Stimulated activated CD8-positive, alpha-beta memory T cell treated with anti-CD3 and anti-CD28 coated beads, Interleukin-15, amount 100 ng/mL, for 24 hours (primary cell): ENCODE results near the gene CDK5RAP2.
"Not testable (repeated sequence)": the region's sequence is repeated elsewhere in the genome, so short reads cannot be mapped to it uniquely, and the experiment has no call there.

Experiments used
- DNase-seq: peaks from one replicate; pipeline ENCODE4 v3.0.0-alpha.2; 2020; ENCODE audit warnings: low read depth

The CDK5RAP2 gene

DNA sequence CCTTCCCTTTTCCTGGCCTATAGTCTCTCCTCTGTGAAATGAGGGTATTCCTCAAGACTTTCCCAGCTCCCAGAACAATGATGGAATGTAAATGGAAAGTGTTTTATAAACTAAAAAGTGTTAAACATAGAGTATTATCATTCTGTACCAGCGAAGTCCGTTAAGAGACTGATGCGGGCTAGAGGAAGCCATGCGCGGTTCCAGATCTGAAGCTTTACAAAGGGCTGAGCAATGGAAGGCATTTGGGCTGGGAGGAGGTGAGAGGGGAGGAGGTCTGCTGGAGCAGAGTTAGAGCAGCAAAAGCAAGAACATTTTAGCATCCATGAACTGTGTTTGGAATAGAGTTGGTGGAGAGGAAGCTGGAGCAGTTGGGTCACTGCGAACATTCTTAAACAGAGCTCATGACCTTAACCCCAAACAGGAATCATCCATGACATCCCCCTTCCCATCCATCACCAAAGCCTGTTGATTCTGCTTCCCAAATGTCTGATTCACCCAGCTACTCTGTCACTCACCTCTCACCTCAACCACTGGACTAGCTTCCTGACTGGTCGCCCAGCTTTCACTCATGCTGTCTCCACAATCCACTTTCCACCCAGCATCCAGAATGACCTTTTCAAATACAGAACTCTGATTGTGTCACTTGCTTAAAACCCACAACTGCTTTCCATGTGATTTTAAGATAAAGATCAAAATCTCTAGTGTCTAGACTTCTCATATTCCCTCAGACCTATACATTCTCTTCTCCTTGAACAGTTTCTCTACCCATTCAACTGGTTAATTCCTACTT is 37.1 kb downstream of the CDK5RAP2 start:
- no peak for DNase-seq

DNA sequence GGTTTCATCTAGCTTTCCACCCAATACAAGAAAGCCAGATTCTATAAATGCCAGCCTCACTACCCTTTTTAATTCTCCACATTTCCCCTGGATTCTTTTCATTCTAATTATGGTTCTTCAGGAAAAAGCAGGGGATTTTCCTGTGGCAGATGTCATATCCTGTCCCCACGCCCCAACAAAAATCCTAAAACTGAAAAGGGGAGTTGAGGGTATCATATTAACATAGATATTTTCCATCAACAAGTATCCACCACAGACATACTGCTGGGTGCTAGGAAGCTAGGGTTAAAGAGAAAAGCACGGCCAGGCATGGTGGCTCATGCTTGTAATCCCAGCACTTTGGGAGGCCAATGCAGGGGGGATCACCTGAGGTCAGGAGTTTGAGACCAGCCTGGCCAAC is 38.0 kb downstream of the CDK5RAP2 start:
- DNase-seq, result no peak

DNA sequence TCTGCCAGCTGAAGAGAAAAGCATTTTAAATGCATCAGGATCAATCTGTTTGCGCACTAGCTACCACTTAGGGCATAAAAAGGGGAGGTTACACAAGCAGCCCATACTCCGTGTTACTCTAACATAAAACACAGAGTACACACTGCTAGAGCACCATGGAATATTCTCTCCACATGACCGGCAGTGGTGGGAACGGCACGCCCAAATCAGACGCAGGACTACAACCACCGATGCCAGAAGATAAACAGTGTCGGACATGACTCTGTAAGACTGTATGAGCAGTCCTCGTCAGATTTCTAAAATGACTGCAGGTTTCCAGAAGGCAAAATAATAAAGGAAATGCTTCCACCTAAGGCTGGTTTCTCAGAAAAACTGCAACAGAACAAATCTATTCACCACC is 40.0 kb downstream of the CDK5RAP2 start:
- no peak for DNase-seq

DNA sequence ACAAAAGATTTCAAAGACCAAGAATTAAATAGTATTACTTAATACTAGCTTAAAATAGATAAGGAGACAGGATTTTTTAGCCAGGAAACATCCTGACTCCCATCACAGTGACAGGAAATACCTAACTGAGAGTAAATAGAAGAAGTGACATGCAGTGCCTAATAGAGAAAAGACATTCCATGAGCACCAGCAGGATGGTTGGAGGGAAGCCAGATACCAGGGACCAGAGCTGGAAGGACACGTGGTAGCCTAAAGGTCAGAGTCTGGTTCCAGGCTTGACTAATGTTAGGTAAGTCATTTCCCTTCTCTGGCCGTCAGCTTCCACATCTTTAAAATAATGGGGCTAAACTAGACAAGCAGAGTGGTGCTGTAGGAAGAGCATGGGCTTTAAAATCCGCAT is 41.6 kb downstream of the CDK5RAP2 start:
- no peak for DNase-seq

DNA sequence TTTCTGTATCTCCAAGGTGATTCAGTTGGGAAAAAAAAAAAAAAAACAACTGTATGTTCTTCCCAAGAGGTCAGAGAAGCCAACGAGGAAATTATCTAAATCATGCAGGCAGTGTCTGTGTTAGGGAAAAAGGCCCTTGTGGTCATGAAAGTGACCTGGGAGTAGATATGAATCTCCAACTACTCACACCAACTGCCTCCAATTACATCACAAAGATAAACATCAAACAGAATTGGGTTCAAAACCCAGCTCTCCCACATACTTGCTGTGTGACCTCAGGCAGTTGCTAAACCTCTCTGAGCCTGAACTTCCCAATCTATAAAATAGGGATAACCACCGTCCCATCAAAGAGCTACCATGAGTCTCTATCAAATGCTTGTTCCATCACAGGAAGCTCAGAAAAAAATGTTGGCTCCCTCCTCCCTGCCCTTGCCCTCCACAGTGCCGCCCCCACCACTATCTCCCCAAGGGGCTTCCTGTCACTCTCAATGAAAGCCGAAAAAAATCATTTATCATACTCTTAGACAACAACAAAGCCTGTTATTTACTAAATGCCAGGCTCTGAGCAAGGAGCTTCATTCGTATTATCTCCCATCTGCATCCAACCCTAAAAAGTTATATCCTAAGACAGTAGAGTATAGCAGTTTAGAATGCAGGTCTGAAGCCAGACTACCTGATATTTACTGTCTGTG is 42.9 kb downstream of the CDK5RAP2 start:
- no peak for DNase-seq

DNA sequence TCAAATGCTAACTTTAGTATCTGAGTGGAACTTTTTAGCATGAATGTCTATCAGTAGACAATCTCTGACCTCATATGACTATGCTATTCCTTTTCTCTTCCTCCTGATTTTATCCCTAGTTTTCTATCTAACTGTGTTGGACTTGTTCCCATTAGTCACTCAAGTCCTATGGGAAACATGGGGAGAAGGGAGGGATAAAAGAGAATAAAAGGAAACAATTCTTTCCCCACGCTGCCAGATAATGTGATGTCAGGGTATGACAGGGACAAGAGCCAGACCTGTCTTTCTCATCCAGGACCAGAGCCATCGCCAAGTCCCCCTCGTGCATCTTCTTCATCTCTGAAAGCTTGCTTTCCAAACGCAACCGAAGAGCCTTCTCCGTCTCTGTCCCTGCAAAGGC is 43.9 kb downstream of the CDK5RAP2 start:
- no peak for DNase-seq

DNA sequence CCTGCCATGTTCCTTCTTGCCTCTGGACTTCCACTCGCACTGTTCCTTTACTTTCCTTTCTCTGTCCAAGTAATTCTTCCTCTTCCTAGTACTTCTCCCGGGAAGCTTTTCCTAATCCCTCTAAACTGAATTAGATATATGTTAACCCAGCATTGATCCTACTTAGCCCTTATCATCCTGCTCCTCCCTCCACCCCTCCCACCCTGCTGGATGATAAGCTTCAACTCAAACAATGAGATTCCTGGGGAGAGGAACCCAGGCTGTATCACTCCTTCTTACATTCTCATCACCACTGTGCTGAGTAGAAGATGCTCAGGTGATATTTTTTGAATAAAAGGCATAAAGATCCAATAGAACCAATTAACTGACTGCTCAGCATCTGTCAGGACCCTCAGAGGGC is 45.7 kb downstream of the CDK5RAP2 start:
- no peak for DNase-seq

DNA sequence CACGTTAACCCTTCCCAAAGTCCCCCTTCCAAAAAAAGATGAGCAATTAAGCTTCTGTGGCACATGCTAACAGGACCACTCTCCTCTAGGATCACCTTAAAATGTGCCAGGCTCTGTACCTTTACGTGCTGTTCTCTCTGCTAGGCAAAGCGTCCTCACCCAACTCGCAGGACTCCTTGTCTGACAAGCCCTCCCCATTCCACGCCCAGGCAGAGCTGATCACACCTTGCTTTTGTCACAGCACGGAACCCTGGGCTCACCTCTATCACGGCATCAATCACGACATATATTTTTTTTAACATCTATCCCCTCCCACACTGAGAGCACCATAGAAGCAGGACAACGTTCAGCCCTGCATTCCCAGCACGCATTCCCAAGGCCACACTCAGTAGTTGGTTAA is 47.1 kb downstream of the CDK5RAP2 start:
- no peak for DNase-seq

DNA sequence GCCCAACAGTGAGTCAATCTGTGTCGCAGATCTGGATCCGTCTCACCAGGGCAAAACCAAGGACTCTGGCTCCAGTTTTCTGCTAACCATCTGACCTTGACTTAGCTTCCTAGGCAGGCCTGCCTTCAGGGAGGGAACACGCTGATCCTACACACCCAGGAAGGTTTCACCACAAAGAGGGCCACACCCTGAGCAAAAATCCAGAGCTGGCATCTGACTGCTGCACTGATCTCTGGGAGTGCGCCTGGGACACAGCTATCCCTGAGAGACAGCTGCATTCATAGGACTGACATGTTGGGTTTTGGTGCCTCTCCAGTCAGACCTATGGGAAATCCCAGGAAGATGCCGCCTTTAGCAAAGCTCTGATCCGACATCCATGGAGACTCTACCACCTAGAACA is 47.5 kb downstream of the CDK5RAP2 start:
- no peak for DNase-seq

DNA sequence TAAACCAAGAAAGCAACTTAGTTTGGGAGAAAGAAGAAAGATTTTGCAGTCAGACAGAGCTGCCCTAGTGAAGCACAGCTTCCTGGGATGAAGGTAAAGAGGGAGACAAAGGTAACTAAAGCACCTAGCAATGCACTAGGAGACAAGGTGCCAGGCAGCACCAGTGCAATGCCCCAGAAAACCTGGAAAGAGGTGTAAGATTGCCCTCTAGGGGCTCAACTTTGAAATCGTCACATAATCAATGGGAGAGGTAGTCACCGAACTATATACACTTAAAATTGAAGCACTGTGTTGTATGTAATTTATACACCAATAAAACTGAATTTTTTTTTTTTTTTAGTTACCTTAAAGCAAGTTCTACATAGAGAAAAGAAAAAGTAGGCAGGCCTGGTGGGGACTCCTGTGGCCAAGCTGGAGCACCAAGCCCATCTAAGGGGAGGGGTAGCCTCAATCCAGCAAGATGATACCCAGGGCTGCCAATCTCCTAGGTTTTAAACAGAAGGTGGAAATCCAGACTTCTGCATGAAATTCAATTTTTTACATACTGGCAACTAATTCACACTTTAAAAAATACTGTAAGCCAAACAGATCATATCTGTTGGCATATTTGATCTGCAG is 48.2 kb downstream of the CDK5RAP2 start:
- DNase-seq, result no peak

DNA sequence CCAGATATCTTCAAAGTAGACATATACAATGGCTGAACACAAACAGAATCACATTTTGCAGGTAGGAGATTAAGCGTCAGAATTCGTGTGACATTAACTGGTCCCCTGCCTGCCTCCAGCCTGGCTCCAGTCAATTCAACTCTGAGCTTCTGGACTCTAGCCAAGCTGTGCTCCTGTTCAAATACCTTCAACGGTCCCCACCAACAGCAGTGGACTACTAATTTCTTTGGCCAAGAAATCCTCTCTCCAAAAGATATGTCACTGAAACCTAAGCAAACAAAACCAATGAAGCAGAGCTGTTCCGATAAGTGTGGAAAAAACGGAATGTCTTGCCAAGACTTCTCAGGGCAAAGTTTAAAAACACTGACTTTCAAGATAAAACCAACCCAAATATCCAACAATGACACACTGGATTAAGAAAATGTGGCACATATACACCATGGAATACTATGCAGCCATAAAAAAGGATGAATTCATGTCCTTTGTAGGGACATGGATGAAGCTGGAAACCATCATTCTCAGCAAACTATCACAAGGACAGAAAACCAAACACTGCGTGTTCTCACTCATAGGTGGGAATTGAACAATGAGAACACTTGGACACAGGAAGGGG is 49.6 kb downstream of the CDK5RAP2 start:
- not testable (repeated sequence) for DNase-seq

DNA sequence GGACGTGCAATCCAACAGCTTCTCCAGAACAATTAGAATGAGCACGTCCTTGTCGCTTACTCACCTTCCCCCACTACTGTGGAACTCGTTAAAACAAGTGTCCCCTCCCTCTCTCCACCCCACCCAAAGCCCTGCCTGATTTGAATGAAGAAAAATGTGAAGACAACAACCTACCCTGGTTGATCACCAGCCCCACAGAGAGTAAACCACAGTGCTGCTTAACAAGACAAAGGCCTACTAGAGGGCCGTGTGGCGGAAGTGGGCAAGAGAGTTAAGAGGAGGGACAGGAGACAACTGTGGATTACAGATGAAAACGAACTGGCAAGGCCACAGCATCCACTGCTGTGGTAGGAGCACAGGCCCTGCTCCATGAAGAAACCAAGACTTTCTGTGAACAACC is 51.1 kb downstream of the CDK5RAP2 start:
- no peak for DNase-seq

DNA sequence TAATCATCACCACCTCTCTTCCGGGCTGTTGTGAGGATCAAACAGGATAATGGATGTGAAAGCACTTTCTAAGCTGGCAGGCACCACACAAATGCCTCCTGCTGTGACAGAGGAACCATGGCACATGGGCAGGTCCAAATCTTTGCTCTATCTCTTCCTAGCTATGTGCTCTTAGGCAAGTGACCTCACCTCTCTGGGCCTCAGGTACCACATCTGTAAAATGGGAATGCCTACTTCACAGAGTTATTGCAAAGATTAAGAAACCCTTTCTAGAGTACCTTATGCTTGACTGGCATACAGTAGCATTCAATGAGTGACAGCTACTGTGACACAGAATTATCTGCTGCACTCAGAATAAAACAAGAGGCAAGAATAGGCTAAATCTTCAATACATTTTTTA is 51.6 kb downstream of the CDK5RAP2 start:
- no peak for DNase-seq

DNA sequence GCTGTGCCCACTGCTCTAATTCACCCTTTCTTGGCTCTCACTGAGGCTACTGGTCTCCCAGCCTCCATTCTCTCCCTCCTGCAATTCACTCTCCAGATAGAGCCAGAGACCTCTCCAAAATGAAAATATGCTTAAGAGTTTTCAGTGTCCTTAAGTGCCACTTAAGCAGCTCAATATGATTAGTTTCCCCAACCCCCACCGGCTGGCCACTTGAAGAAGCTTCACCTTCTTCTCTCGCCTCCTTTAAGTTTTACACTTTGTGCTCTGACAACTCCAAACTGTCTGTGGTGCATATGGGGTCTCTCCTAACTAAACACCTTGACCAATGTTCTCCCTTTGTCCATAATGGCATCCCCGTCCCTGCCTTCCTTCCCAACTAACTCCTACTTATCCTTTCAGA is 53.4 kb downstream of the CDK5RAP2 start:
- no peak for DNase-seq

DNA sequence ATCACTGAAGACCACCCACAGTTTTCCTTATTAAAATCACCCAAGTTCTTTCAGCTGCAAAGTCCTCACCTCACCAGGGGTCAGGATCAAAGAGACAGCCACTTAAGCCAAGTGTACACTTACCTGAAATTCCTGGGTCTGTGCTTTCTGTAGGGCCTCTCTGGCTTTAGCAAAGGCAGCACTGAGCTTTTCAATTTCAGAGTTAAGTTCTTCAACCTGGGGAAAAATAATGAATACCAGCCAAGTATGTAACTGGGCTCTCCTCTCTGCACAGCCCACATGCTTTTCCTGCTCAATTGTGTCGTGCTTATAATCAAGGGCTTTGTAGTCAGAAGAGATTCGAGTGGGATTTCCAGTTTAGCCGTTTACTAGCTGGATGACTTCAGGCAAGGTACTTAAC is 55.1 kb downstream of the CDK5RAP2 start:
- DNase-seq, result no peak

DNA sequence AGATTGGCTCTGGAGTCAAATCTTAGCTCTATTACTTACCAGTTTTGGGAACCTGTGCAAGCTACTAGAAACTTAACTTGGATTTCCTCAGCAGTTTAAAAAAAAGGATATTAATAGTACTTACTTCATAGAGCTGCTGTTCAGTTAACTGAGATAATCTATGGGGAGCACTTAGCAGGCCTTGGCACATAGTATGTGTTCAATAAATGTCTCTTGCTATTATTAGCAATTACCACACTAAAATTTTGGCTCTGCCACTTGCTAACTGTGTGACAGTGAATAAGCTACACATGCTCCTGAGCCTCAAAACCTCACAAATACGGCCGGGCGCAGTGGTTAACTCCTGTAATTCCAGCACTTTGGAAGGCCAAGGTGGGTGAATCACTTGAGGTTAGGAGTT is 55.9 kb downstream of the CDK5RAP2 start:
- DNase-seq, result no peak

DNA sequence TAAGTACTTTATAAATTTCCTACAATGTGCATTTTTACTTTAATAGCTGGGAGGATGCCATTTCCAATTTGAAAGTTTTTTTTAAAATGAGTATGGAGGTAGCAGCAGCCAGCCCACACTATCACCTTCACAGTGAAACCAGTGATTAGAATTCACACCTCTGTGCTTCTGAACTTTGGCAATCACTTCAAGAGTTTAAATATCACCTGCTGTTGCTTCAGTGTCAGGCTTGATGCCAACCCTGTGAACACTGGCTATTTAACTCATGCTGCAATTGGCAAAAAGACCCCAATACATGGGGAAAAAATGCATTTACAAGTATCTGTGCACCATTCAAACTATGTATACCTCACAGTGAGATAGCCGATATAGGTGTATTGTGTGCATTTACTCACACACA is 57.4 kb downstream of the CDK5RAP2 start:
- no peak for DNase-seq

DNA sequence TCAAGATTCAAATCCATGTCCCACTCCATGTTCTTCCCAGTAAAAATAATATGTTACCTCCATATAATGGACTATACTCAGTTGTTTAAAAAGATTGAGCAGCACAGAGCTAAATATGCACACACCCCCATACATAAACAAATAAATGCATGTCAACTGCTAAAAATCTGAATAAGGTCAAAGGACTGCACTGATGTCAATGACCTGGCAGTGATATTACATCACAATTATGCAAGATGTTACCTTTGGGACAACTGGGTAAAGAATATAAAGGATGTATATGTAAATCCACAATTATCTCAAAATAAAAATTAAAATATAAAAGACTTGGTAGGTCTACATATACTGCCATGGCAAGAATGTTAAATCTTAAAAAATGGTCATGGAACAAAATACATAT is 57.9 kb downstream of the CDK5RAP2 start:
- DNase-seq, result no peak

DNA sequence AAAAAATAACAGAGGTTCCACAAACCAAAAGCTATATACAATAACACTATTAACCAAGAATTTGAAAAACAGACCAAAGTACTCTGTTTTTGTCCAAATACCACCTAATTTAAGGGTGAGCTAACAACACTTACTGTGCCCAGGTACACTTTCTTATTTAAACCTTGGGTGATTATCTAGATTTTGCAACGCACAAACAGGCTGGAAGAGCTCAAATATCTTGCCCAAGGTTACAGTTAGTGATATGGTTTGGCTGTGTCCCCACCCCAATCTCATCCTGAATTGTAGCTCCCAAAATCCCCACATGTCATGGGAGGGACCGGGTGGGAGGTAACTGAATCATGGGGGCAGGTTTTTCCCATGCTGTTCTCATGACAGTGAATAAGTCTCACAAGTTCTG is 58.9 kb downstream of the CDK5RAP2 start:
- DNase-seq, result no peak

DNA sequence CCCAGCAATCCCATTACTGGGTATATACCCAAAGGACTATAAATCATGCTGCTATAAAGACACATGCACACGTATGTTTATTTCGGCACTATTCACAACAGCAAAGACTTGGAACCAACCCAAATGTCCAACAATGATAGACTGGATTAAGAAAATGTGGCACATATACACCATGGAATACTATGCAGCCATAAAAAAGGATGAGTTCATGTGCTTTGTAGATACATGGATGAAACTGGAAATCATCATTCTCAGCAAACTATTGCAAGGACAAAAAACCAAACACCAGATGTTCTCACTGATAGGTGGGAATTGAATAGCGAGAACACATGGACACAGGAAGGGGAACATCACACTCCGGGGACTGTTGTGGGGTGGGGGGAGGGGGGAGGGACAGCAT is 64.0 kb downstream of the CDK5RAP2 start:
- DNase-seq, result not testable (repeated sequence)

DNA sequence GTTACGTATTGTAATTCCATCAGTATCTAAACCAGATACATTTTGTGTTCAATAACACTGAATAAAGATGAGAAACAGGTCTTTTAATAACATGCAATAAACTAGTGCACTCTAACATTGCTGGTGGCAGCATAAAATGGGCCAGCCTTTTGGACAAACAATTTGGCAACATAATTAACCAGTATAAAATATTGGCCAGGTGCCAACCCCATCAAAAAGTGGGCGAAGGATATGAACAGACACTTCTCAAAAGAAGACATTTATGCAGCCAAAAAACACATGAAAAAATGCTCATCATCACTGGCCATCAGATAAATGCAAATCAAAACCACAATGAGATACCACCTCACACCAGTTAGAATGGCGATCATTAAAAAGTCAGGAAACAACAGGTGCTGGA is 64.5 kb downstream of the CDK5RAP2 start:
- DNase-seq, result not testable (repeated sequence)

DNA sequence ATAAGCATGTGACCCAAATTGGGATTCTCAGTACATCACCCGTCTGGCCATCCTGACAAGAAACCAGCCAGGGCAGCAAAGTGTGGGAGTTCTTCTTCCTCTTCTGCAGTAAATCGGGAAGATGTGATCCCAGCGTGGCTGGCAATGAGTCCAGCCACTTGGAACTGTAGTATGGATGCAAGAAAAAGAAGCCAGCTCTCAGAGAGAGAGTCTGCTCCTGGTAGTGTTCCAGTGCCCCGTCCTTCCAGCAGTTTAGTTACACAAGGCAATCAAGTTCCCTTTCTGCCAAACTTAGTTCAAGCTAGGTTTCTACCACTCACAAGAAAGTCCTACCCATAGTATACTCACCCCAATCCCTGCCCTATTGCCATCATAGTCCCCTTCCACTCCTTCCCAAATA is 65.6 kb downstream of the CDK5RAP2 start:
- DNase-seq, result no peak

DNA sequence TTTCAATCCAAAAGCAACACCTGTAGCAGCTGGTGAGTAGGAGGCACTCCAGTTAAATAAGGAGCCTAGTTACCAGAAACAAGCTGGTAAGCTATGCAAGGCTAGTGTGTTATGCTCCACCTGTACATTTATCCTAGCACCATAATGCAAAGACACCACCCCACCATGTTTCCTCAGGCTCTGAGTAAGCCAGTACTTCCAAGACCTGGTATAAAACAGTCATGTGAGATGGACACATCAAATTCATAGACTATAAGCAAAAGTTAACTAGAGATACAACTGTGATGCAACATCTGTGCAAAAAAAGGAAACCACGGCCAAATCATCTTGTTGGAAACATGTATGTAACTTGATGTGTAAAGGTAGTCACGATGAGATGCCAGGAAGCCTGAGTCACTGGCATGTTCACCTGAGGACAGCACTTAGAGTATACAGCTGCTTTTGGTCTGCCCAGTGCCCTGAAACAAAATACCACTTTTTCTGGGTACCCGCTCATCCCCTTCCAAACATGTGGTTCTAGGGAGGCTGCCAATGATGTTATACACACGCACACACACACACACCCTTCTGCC is 66.1 kb downstream of the CDK5RAP2 start:
- no peak for DNase-seq
